ENCODE results near the gene CAPNS1.
A peak's percentile ranks its signal among the peaks of the same experiment; 100 is the strongest.

Gene CAPNS1

GRCh38 chr19:36139473-36140303, at the start of gene CAPNS1:
TSS of gene CAPNS1 (plus strand) at chr19:36140066. CDS start at chr19:36141012, 946 bp downstream.
- DNase-seq (ENCODE audit: low read depth): peak; percentile 83

GRCh38 chr19:36090910-36091695, 48.8 kb upstream of the CAPNS1 start:
- no peak for DNase-seq (ENCODE audit: low read depth)

DNA sequence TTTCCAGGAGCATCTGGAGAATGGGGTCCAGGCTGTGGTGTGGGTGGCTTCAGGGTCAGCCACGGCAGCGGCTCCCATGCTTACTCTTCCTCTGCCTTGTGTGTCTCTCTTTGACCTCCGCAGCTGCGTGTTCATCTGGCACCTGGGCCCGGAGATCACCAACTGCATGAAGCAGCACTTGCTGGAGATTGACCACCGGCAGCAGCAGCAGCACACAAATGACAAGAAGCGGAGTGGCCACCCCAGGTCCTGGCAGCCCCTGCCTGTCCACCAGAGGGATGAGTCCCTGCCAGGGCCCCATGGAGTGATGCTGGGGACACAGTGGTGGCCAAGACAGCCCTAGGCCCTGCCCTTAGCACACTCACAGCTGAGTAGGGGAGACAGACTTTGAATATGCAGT, 47.3 kb upstream of the CAPNS1 start:
- no peak for DNase-seq (ENCODE audit: low read depth)

DNA sequence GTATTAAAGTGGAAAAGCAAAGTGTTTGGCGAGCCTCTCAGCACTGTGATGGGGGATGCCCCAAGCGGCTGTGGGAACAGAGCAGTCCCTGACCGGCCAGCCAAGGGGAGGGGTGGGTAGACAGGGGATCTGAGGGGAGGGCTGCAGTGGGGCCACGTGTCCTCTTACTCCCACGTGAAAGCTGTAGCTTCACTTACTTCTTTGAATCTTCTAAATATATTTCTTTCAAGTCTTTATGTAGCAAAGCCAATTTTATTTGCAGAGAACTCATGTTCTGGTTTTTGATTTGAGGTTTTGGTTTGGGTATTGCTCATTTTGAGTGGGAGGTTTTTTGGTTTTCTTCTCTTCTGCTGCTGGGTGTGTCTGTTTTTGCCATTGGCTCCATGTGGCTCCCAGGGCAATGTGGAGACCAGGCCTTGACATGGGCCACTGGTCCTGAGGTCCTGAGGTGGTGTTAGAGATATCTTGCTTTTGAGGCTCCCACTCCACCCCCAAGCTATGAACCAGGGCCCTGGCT, 46.7 kb upstream of the CAPNS1 start:
- DNase-seq (ENCODE audit: low read depth): no peak

GRCh38 chr19:36093687-36094086, 46.2 kb upstream of the CAPNS1 start:
- DNase-seq (ENCODE audit: low read depth): no peak

DNA sequence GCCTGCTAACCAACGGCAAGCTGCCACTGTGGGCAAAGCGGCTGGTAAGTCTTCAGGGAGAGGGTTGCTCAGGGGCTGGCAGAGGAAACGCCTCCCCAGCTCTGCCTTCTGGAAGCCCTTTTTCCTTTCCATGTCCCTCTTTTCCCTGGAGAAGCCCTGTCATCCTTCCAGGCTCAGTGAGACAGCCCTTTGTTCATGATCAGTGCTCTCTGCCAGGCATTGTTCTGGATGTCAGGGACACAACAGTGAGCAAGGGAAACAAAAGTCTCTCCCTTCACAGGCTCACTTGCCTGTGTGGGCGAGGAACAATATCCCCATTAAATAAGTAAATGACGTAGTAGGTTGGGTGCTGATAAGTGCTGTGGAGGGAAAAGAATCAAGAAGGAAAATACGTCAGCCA, 42.8 kb upstream of the CAPNS1 start:
- no peak for DNase-seq (ENCODE audit: low read depth)

GRCh38 chr19:36099166-36099785, 40.6 kb upstream of the CAPNS1 start:
- no peak for DNase-seq (ENCODE audit: low read depth)

- no peak for DNase-seq (ENCODE audit: low read depth)
Measured at GRCh38 chr19:36100476-36100875, 39.4 kb upstream of the CAPNS1 start.

GRCh38 chr19:36101550-36102327, 38.1 kb upstream of the CAPNS1 start:
- DNase-seq (ENCODE audit: low read depth): no peak

GRCh38 chr19:36103040-36103626, 36.7 kb upstream of the CAPNS1 start:
- DNase-seq (ENCODE audit: low read depth): no peak

GRCh38 chr19:36103842-36104552, 35.9 kb upstream of the CAPNS1 start:
- DNase-seq (ENCODE audit: low read depth): no peak

DNA sequence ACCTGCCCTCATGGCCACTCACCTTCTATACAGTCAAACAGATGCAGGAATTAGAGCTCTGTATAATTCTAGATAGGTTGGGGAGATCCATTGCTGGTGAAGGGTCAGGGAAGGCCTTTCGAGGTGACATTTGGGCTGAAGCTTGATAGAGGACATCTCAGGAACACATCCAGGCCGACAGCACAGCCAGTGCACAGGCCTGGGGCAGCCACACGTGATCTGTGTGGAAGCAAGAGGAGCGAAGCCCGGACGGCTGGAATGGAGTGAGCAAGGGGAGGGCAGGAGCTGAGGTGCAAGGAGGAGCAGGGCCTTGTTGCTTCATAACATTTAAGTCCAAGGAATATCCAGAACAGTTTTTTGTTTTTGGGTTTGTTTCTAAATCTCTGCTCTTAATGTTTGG, 33.4 kb upstream of the CAPNS1 start:
- no peak for DNase-seq (ENCODE audit: low read depth)

DNA sequence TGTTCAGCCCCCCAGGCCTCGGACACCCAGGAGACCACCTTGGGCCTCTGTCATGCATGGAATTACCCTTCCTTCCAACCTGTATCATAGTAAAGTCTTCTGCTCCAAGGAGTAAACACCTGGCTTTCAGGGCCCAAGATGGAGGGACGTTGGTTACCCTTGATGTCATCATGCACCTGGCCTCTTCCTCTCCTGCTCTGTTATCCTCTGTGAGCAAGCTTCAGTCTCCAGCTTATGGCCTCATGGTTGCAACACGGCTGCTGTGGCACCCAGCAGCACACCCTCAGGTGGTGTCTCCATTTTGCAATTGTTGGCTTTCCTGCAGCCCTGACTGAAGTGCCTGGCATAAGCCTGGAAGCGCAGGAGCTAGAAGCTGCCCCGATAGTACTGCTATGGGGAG, 32.9 kb upstream of the CAPNS1 start:
- no peak for DNase-seq (ENCODE audit: low read depth)

GRCh38 chr19:36108684-36109083, 31.2 kb upstream of the CAPNS1 start:
- no peak for DNase-seq (ENCODE audit: low read depth)

GRCh38 chr19:36110487-36111199, 29.2 kb upstream of the CAPNS1 start, which contains the start of gene OVOL3:
TSS of gene OVOL3 (plus strand) at chr19:36111143. CDS start at chr19:36111203, 60 bp downstream.
- DNase-seq (ENCODE audit: low read depth): no peak

DNA sequence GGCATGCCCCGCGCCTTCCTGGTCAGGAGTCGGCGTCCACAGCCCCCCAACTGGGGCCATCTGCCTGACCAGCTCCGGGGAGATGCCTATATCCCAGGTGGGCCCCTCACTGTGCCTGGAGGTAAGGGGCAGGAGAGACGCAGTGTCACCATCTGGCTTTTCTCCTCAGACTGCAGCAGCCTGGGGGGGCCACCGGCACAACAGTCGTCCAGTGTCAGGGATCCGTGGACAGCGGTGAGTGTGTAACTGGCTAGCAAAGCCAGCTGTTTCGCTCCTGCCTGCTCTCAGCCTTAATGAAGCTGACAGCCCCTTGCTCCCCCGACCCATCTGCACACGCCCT, 28.7 kb upstream of the CAPNS1 start:
- no peak for DNase-seq (ENCODE audit: low read depth)

DNA sequence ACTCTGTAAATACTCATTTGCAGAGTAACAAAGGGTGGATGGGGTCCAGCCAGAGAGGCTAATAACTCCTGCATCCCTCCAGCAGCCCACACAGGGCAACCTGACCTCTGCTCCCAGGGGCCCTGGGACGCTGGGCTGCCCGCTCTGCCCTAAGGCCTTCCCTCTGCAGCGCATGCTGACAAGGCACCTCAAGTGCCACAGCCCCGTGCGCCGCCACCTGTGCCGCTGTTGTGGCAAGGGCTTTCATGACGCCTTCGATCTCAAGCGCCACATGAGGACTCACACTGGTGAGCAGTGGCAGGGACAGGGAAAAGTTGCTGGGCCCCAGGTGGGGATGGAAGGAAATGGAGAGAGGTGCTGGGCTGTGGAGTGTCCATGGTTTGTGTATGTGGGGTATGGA, 27.2 kb upstream of the CAPNS1 start:
- DNase-seq (ENCODE audit: low read depth): no peak

DNA sequence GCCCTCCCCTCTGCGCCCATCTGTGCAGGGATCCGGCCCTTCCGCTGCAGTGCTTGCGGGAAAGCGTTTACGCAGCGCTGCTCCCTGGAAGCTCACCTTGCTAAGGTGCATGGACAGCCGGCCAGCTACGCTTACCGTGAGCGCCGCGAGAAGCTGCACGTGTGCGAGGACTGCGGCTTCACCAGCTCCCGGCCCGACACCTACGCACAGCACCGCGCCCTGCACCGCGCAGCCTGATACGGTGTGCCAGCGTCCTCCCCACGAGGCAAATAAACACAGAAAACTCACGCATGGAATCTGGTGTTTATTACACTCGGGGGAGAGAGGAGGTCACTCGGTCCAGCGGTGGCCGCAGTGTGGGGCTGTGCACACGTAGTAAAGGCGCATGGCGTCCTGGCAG, 26.4 kb upstream of the CAPNS1 start:
- DNase-seq (ENCODE audit: low read depth): no peak

DNA sequence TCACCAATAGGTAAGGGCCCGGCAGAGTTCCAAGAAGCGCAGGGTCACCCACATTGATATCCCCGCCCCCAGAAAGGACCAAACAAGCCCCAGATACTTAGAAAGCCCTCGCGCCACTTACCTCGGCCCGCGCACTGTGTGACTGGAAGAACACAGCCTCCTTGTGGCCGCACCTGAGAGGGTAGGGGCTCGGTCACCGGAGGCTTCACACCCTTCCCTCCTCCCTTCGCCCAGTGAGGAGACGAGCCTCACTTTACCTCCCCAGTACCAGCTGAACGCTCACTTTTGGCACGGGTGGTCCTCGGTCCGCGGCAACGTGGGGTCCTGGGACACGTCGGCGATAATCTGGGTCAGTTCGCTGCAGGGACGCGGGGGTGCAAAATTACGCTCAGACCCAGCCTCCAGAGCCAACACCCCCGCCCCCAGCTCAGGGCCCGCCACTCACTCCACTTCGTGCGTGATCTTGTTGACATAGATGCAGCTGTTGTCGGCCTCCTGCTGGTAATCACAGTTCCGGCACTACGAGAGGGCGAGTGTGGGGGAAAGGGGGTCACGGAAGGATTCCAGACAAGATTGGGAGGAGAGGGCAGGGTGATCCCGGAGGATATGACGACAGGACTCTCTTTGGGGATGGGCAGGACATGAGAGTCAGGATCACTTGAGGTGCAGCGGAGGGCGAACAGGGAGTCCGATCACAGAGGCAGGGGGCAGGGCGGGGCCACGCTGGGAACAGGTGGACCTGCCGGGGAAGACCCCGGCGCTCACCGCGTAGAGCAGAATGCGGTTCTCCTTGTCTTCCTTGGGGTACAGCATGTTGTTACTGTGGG, 25.8 kb upstream of the CAPNS1 start:
- no peak for DNase-seq (ENCODE audit: low read depth)
